Nephron progenitor cell (in vitro differentiated cells): Measurements from ENCODE around the gene SLC25A39.

ENCODE experiments used
- DNase-seq: peaks from one replicate; pipeline ENCODE4 v3.0.0; 2021
- H3K27ac Mint-ChIP-seq: 2 replicates; pipeline ENCODE4 v1.8.0; 2021; ENCODE audit warnings: mild to moderate bottlenecking, moderate library complexity, mixed read lengths
- H3K27me3 Mint-ChIP-seq: 2 replicates; pipeline ENCODE4 v1.8.0; 2021; ENCODE audit warnings: mild to moderate bottlenecking, low read depth, mixed read lengths; ENCODE audit not compliant: poor library complexity
- H3K36me3 Mint-ChIP-seq: 2 replicates; pipeline ENCODE4 v1.8.0; 2021; ENCODE audit warnings: low read depth, mixed read lengths
- H3K4me1 Mint-ChIP-seq: 2 replicates; pipeline ENCODE4 v1.8.0; 2021; ENCODE audit warnings: mixed read lengths
- H3K4me3 Mint-ChIP-seq: 2 replicates; pipeline ENCODE4 v1.8.0; 2021; ENCODE audit warnings: mild to moderate bottlenecking, moderate library complexity, mixed read lengths
- H3K9me3 Mint-ChIP-seq: 2 replicates; pipeline ENCODE4 v1.8.0; 2021; ENCODE audit warnings: mild to moderate bottlenecking, moderate library complexity, mixed read lengths
- TF ChIP-seq, protein P1 (sequence below): fragments of 200-600 bp; sonication (generic); IDR thresholded peaks from 2 replicates; pipeline ENCODE4 v1.5.0; 2021; ENCODE audit warnings: antibody characterized with exemption

Gene SLC25A39

GRCh38 chr17:44327715-44328449 is 3.3 kb upstream of the SLC25A39 start:
- no peaks in the 10 kb centered on the region for H3K36me3 Mint-ChIP-seq
- H3K4me3 Mint-ChIP-seq = no peak overlapping the region
- TF ChIP-seq, protein P1, sequence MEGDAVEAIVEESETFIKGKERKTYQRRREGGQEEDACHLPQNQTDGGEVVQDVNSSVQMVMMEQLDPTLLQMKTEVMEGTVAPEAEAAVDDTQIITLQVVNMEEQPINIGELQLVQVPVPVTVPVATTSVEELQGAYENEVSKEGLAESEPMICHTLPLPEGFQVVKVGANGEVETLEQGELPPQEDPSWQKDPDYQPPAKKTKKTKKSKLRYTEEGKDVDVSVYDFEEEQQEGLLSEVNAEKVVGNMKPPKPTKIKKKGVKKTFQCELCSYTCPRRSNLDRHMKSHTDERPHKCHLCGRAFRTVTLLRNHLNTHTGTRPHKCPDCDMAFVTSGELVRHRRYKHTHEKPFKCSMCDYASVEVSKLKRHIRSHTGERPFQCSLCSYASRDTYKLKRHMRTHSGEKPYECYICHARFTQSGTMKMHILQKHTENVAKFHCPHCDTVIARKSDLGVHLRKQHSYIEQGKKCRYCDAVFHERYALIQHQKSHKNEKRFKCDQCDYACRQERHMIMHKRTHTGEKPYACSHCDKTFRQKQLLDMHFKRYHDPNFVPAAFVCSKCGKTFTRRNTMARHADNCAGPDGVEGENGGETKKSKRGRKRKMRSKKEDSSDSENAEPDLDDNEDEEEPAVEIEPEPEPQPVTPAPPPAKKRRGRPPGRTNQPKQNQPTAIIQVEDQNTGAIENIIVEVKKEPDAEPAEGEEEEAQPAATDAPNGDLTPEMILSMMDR = no peak
- H3K9me3 Mint-ChIP-seq = no peaks in the 10 kb centered on the region
- no peak overlapping the region for H3K27ac Mint-ChIP-seq
- peaks cover 26% of the 10 kb centered on the region for H3K27me3 Mint-ChIP-seq
- DNase-seq = no peak
- peaks cover 13% of the 10 kb centered on the region for H3K4me1 Mint-ChIP-seq

DNA sequence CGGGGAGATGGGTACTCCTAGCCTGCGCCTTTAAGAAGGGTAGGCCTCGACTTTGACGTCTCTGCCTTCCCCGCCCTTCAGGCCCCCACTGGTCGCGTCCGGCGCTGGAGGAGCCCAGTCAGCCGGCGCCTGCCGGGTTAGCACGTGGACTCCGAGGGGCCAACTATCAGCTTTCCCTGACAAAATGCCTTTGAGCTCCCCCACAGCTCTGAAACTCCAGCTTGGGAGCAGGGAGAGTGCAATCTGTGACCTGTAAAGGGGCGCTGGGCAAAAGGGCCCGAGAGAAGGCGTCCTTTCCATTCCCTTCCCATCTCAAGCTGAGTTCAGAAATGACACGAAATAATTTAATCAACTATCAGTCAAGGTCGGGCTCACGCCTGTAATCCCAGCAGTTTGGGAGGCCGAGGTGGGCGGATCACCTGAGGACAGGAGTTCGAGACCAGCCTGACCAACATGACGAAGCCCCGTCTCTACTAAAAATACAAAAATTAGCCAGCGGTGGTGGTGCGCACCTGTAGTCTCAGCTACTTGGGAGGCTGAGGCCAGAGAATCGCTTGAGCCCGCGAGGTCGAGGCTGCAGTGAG is 2.3 kb upstream of the SLC25A39 start:
- H3K4me1 Mint-ChIP-seq = peaks cover 13% of the 10 kb centered on the region
- no peak overlapping the region for H3K27ac Mint-ChIP-seq
- peaks cover 26% of the 10 kb centered on the region for H3K27me3 Mint-ChIP-seq
- no peak overlapping the region for H3K4me3 Mint-ChIP-seq
- peak; percentile 89 for DNase-seq
- TF ChIP-seq, protein P1 = no peak
- no peaks in the 10 kb centered on the region for H3K36me3 Mint-ChIP-seq
- H3K9me3 Mint-ChIP-seq = no peaks in the 10 kb centered on the region

DNA sequence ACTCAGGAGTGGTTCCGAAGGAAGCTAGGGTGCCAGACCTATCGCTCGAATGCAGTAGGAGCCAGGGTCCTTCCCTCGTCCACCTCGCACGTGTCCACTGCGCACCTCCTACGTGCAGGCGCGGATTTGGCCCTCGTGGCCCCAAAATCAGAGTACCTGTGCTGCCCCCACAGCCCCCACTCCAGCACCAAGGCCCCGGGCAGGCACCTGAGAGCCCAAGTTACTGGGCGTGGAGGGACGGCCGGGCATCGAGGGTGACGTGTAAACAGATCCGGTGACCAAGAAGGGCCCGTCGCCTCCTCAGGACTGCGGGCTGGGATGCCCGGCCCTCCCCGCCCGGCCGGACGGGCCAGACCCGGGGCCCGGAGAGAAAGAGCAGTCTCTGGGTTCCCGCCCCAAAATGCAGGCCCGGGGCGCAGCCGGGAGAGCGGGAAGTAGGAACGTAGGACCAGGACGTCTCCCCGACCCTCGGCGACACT is 492 bp downstream of the SLC25A39 start:
- H3K4me1 Mint-ChIP-seq = peaks cover 13% of the 10 kb centered on the region
- H3K36me3 Mint-ChIP-seq = peaks cover 6% of the 10 kb centered on the region
- DNase-seq = no peak
- TF ChIP-seq, protein P1 = no peak
- H3K9me3 Mint-ChIP-seq = no peaks in the 10 kb centered on the region
- H3K27me3 Mint-ChIP-seq = peaks cover 27% of the 10 kb centered on the region
- H3K4me3 Mint-ChIP-seq = peak overlapping the region; percentile 83
- no peak overlapping the region for H3K27ac Mint-ChIP-seq

DNA sequence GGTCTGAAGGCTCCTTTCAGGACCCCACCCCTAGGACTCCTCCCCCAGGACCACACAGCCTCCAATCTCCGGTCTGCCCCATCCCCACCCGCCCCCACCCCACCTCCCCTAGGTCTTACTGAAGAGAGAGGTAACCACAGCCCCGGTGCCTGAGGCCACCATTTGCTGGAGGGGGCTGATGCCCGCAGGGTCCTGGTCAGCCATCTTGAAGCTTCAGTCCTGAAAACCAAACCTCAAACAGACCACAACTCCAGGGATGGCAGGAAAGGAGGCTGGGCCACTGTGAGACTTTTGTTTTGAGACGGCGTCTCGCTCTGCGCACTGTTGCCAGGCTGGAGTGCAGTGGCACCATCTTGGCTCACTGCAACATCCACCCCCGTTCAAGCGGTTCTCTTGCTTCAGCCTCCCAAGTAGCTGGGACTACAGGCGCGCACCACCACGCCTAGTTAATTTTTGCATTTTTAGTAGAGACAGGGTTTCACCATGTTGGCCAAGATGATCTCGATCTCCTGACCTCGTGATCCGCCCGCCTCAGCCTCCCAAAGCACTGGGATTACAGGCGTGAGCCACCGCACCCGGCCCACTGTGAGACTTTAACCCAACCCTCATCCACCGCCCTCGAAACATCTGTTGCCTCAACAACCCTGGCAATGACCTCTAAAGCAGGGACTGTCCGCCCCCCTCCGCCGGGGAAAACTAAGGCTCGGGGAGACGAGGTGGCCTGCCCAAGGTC is 1.1 kb downstream of the SLC25A39 start:
- TF ChIP-seq, protein P1 = no peak
- DNase-seq = no peak
- Mint-ChIP-seq H3K27ac (no peak overlapping the region), H3K9me3 (no peaks in the 10 kb centered on the region), H3K4me1 (peaks cover 12% of the 10 kb centered on the region), H3K4me3 (peak overlapping the region; percentile 83), H3K27me3 (peaks cover 30% of the 10 kb centered on the region), H3K36me3 (peaks cover 6% of the 10 kb centered on the region)

DNA sequence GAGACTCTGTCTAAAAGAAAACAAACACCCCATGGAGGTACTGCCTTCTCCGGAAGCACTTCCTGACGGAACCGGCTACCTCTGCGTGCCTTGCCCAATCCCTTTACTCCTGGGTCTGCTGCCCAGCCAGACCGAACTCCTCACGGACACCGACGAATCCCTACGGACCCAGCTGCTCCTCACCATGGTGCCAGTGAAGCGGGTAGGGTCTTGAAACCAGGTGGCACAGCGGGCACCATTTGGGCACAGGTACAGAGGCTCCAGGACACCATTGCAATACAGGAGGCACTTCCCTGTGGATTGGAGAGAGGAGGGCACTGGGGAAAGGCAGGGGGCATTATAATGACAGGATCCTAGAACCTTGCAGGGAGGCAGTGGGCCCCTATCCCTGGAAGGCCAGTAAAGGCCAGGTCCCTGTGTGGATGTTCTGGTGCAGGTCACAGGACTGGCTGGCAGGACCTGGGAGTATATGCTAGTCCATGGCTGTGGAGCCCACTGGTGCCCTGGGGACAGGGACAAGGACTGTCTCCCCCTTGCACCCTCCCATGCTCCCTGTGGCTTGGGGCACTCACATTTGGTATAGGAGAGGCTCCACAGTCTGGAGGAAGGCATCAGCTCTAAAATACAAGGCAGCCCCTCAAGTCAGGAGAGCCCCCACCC is 2.3 kb downstream of the SLC25A39 start:
- Mint-ChIP-seq H3K36me3 (peaks cover 6% of the 10 kb centered on the region), H3K27me3 (peaks cover 35% of the 10 kb centered on the region), H3K4me1 (peaks cover 11% of the 10 kb centered on the region), H3K27ac (no peak overlapping the region), H3K9me3 (peaks cover 3% of the 10 kb centered on the region), H3K4me3 (no peak overlapping the region)
- TF ChIP-seq, protein P1 = no peak
- DNase-seq = no peak
